ENCODE data around the gene ADAMTS7.
"Not testable (repeated sequence)": the region's sequence is repeated elsewhere in the genome, so short reads cannot be mapped to it uniquely, and the experiment has no call there.

The ADAMTS7 gene

GRCh38 chr15:78761020-78761419 lies 50.2 kb downstream of the ADAMTS7 start:
- no peak overlapping the region for H4K8ac ChIP-seq (ENCODE audit: low read depth, low read length)
- no peak for DNase-seq (ENCODE audit: low spot score)
- H2BK120ac ChIP-seq (ENCODE audit: low read depth, low read length): no peak overlapping the region
- H2BK15ac ChIP-seq (ENCODE audit: low read length): no peak overlapping the region
- no peak overlapping the region for H2BK12ac ChIP-seq (ENCODE audit: low read length)
- H3K4me3 ChIP-seq (ENCODE audit: low read length in 2 of 2): no peak overlapping the region
- no peak overlapping the region for H3K27ac ChIP-seq (replicated peaks; ENCODE audit: low read length)
- H3K27me3 ChIP-seq (ENCODE audit: control insufficient read depth in 3 of 3, insufficient read depth in 3 of 3, low read depth in 1 of 3, low read length in 3 of 3): no peaks in the 10 kb centered on the region
- no peak overlapping the region for H3K9ac ChIP-seq (ENCODE audit: low read depth, low read length, poor library complexity)
- H2BK5ac ChIP-seq (ENCODE audit: low read length): no peak overlapping the region
- no peak overlapping the region for H3K23ac ChIP-seq (ENCODE audit: low read depth, low read length, poor library complexity)
- H2AK5ac ChIP-seq (ENCODE audit: low read depth, low read length): no peak overlapping the region
- H3K4ac ChIP-seq (ENCODE audit: low read length): no peak overlapping the region
- peak overlapping the region; percentile 71 for H3K14ac ChIP-seq (ENCODE audit: low read length)
- no peaks in the 10 kb centered on the region for H3K9me3 ChIP-seq (replicated peaks in 1 of 2; ENCODE audit: control insufficient read depth in 2 of 2, insufficient read depth in 1 of 2, low read depth in 1 of 2, low read length in 2 of 2)
- H3K36me3 ChIP-seq (replicated peaks in 1 of 2; ENCODE audit: control insufficient read depth in 2 of 2, insufficient read depth in 2 of 2, low read length in 2 of 2): no peaks in the 10 kb centered on the region
- no peak overlapping the region for H2AFZ ChIP-seq (ENCODE audit: low read length)
- H3K4me2 ChIP-seq (ENCODE audit: insufficient read depth, low read length, poor library complexity, severe bottlenecking): no peak overlapping the region
- WGBS, 2 donors (ENCODE audit: extremely low coverage in 2 of 2, insufficient read length in 2 of 2, insufficient replicate concordance in 1 of 2): no CpG with 5 or more reads among the region's 8 CpGs
- no peak overlapping the region for H4K91ac ChIP-seq (ENCODE audit: low read depth, low read length, poor library complexity)
- peaks cover 4% of the 10 kb centered on the region for H3K79me1 ChIP-seq (ENCODE audit: low read depth, low read length)
- peaks cover 0 to 4% of the 10 kb centered on the region in 2 donors for H3K4me1 ChIP-seq (ENCODE audit: control insufficient read depth in 2 of 2, insufficient read depth in 1 of 2, low read depth in 1 of 2, low read length in 2 of 2)
- no peak overlapping the region for H3K18ac ChIP-seq (ENCODE audit: low read length)

GRCh38 chr15:78760091-78760882 lies 51.0 kb downstream of the ADAMTS7 start:
- H2BK5ac ChIP-seq (ENCODE audit: low read length); DNase-seq (ENCODE audit: low spot score); H3K27ac ChIP-seq (replicated peaks; ENCODE audit: low read length); H3K18ac ChIP-seq (ENCODE audit: low read length); H3K9me3 ChIP-seq (replicated peaks in 1 of 2; ENCODE audit: control insufficient read depth in 2 of 2, insufficient read depth in 1 of 2, low read depth in 1 of 2, low read length in 2 of 2); H3K23ac ChIP-seq (ENCODE audit: low read depth, low read length, poor library complexity); H4K91ac ChIP-seq (ENCODE audit: low read depth, low read length, poor library complexity); H3K9ac ChIP-seq (ENCODE audit: low read depth, low read length, poor library complexity); H2BK15ac ChIP-seq (ENCODE audit: low read length); H2BK120ac ChIP-seq (ENCODE audit: low read depth, low read length); H3K4me2 ChIP-seq (ENCODE audit: insufficient read depth, low read length, poor library complexity, severe bottlenecking); H3K4me1 ChIP-seq (ENCODE audit: control insufficient read depth in 2 of 2, insufficient read depth in 1 of 2, low read depth in 1 of 2, low read length in 2 of 2); H3K36me3 ChIP-seq (replicated peaks in 1 of 2; ENCODE audit: control insufficient read depth in 2 of 2, insufficient read depth in 2 of 2, low read length in 2 of 2); H2BK12ac ChIP-seq (ENCODE audit: low read length); H3K27me3 ChIP-seq (ENCODE audit: control insufficient read depth in 3 of 3, insufficient read depth in 3 of 3, low read depth in 1 of 3, low read length in 3 of 3); H2AK5ac ChIP-seq (ENCODE audit: low read depth, low read length); H2AFZ ChIP-seq (ENCODE audit: low read length); H3K79me1 ChIP-seq (ENCODE audit: low read depth, low read length); H3K4ac ChIP-seq (ENCODE audit: low read length); H3K14ac ChIP-seq (ENCODE audit: low read length); H4K8ac ChIP-seq (ENCODE audit: low read depth, low read length); H3K4me3 ChIP-seq (ENCODE audit: low read length in 2 of 2): not testable (repeated sequence)
- no CpG with 5 or more reads among the region's 13 CpGs for WGBS, 2 donors (ENCODE audit: extremely low coverage in 2 of 2, insufficient read length in 2 of 2, insufficient replicate concordance in 1 of 2)

- not testable (repeated sequence) for H2BK15ac ChIP-seq (ENCODE audit: low read length); DNase-seq (ENCODE audit: low spot score); H3K18ac ChIP-seq (ENCODE audit: low read length); H3K27ac ChIP-seq (replicated peaks; ENCODE audit: low read length); H2BK120ac ChIP-seq (ENCODE audit: low read depth, low read length); H3K9ac ChIP-seq (ENCODE audit: low read depth, low read length, poor library complexity); H2AFZ ChIP-seq (ENCODE audit: low read length); H3K36me3 ChIP-seq (replicated peaks in 1 of 2; ENCODE audit: control insufficient read depth in 2 of 2, insufficient read depth in 2 of 2, low read length in 2 of 2); H3K23ac ChIP-seq (ENCODE audit: low read depth, low read length, poor library complexity); H3K4me1 ChIP-seq (ENCODE audit: control insufficient read depth in 2 of 2, insufficient read depth in 1 of 2, low read depth in 1 of 2, low read length in 2 of 2); H4K8ac ChIP-seq (ENCODE audit: low read depth, low read length); H3K4me3 ChIP-seq (ENCODE audit: low read length in 2 of 2); H3K14ac ChIP-seq (ENCODE audit: low read length); H3K4me2 ChIP-seq (ENCODE audit: insufficient read depth, low read length, poor library complexity, severe bottlenecking); H2BK12ac ChIP-seq (ENCODE audit: low read length); H2AK5ac ChIP-seq (ENCODE audit: low read depth, low read length); H2BK5ac ChIP-seq (ENCODE audit: low read length); H3K27me3 ChIP-seq (ENCODE audit: control insufficient read depth in 3 of 3, insufficient read depth in 3 of 3, low read depth in 1 of 3, low read length in 3 of 3); H3K9me3 ChIP-seq (replicated peaks in 1 of 2; ENCODE audit: control insufficient read depth in 2 of 2, insufficient read depth in 1 of 2, low read depth in 1 of 2, low read length in 2 of 2); H3K4ac ChIP-seq (ENCODE audit: low read length); H3K79me1 ChIP-seq (ENCODE audit: low read depth, low read length); H4K91ac ChIP-seq (ENCODE audit: low read depth, low read length, poor library complexity)
- no CpG with 5 or more reads among the region's 35 CpGs for WGBS, 2 donors (ENCODE audit: extremely low coverage in 2 of 2, insufficient read length in 2 of 2, insufficient replicate concordance in 1 of 2)
These were observed 51.8 kb downstream of the ADAMTS7 start for GRCh38 chr15:78759361-78759998.

- H3K4me3 ChIP-seq (ENCODE audit: low read length in 2 of 2); H2AFZ ChIP-seq (ENCODE audit: low read length); H3K27ac ChIP-seq (replicated peaks; ENCODE audit: low read length): not testable (repeated sequence)
These were observed 52.6 kb downstream of the ADAMTS7 start for GRCh38 chr15:78758486-78759200.

More at GRCh38 chr15:78758486-78759200, 52.6 kb downstream of the ADAMTS7 start:
- H2BK5ac ChIP-seq (ENCODE audit: low read length); H2BK15ac ChIP-seq (ENCODE audit: low read length); H3K9ac ChIP-seq (ENCODE audit: low read depth, low read length, poor library complexity); H3K18ac ChIP-seq (ENCODE audit: low read length); H2AK5ac ChIP-seq (ENCODE audit: low read depth, low read length); DNase-seq (ENCODE audit: low spot score); H3K4ac ChIP-seq (ENCODE audit: low read length); H3K27me3 ChIP-seq (ENCODE audit: control insufficient read depth in 3 of 3, insufficient read depth in 3 of 3, low read depth in 1 of 3, low read length in 3 of 3); H4K91ac ChIP-seq (ENCODE audit: low read depth, low read length, poor library complexity); H3K4me1 ChIP-seq (ENCODE audit: control insufficient read depth in 2 of 2, insufficient read depth in 1 of 2, low read depth in 1 of 2, low read length in 2 of 2); H3K36me3 ChIP-seq (replicated peaks in 1 of 2; ENCODE audit: control insufficient read depth in 2 of 2, insufficient read depth in 2 of 2, low read length in 2 of 2); H3K9me3 ChIP-seq (replicated peaks in 1 of 2; ENCODE audit: control insufficient read depth in 2 of 2, insufficient read depth in 1 of 2, low read depth in 1 of 2, low read length in 2 of 2); H2BK12ac ChIP-seq (ENCODE audit: low read length); H4K8ac ChIP-seq (ENCODE audit: low read depth, low read length); H3K14ac ChIP-seq (ENCODE audit: low read length); H3K23ac ChIP-seq (ENCODE audit: low read depth, low read length, poor library complexity); H3K79me1 ChIP-seq (ENCODE audit: low read depth, low read length); H3K4me2 ChIP-seq (ENCODE audit: insufficient read depth, low read length, poor library complexity, severe bottlenecking); H2BK120ac ChIP-seq (ENCODE audit: low read depth, low read length): not testable (repeated sequence)
- no CpG with 5 or more reads among the region's 11 CpGs for WGBS, 2 donors (ENCODE audit: extremely low coverage in 2 of 2, insufficient read length in 2 of 2, insufficient replicate concordance in 1 of 2)
